HG02610 (cell line): Measurements from ENCODE around the gene SHMT2.
"Not testable (repeated sequence)": the region's sequence is repeated elsewhere in the genome, so short reads cannot be mapped to it uniquely, and the experiment has no call there.

Experiments used
- ATAC-seq: cut with Tn5 transposase; IDR thresholded peaks from one replicate; pipeline ENCODE4 v1.9.1; 2021; ENCODE audit warnings: mild to moderate bottlenecking, moderate library complexity; ENCODE audit not compliant: unreplicated experiment

Gene SHMT2

DNA sequence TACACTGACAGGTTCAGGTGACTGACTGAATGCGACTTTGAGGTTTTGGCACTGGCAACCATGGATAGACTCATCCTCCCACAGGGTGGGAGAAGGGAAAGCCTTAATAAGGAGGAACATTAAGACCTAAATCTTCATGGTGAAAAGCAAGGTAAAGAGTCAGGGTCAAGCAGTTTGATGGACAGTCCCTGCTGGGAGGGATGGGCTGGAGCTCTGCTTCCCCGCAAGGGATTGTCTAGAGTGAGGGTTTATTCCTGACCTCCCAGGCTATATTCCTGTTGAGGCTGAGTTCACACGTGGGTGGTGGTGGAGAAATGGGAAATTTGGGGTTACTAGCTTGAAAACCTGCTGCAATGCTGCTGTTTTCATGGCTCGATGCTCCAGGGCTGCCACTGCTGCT is 30.9 kb downstream of the SHMT2 start:
- ATAC-seq, result no peak

DNA sequence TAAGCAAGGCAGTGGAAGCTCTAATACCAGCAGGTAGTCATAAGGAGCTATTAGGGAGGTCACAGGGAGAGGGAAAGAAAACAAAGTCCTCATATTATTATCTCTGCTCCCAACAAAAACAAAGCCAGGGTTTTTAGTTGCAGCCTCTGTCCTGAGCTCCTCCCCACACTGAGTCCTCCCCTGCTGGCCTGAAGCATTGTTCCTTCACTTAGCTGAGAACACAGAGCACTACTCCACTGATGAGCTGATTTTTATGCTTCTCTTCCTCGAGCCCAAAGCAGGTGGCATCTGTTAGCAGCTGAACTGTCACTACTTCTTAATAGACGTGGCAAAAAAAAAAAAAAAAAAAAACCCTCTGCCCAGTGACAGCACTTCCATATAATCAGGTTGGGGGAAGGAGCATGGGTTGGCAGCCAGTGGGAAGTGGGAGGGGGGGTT is 31.9 kb downstream of the SHMT2 start:
- no peak for ATAC-seq

DNA sequence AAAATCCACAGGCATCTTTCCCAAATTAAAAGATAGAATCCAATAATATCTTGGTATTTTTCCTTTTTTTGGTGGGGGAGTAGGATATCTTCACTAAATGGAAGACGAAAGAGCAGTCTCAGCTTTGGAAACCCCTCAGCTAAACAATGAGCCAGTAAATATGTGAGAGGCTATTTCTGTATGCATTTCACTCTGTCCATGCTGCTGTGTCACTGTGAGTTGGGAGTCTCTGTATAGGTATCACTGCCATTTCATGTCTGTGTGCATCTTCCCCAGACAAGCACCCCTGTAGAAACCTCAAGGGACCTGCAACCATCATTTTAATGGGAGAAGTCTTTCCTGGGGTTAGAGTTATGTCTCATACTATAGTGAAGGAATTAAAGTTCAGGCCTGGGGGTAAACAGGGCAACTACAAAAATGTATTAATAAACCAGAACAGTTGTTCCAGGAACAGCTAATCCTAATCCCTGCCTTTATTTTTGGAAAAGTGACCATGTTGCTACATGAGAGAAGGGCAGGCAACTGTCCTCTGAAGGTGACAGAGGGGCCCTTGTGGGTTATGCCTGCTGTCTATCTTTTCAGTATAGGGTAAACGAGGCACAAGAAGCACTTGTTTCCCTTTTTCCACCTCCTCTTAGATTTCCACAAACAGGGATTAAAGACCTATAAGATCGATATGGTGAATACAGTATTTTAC is 32.8 kb downstream of the SHMT2 start:
- ATAC-seq, result no peak

DNA sequence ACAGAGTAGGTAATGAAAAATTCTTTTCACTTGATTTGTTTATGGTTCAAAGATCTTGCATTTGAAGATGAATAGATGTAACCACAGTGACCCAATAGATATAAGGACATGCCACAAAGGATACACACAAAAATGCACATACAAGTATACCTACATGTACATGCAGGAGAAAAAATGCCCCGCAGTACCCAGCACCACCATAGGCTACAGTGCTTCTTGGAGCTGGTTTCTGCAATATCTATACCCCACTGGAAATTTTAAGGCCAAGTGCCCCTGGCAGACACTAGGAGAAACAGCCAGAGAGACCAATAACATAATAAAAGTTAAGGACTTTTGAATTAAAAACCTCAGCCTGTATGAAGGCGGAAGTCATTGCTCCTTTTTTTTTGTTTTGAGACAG is 33.6 kb downstream of the SHMT2 start:
- no peak for ATAC-seq

DNA sequence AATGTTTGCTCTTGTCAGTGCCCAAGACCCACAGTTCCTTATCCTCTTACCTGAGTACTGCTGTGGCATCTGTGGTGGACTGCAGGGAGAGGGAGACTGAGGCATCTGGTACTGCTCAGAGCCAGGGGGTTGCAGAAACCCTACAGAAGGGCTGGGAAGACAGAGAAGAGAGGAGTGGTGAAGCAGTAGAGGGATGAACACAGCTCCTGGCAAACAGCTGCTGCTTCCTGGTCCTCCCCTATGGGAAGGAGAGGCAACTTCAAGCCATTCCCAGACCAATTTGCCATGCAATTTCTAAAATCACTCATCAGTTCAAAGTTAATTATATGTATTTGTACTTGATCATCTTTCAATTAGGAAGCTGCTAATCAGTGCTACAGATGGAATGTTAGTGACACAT is 37.2 kb downstream of the SHMT2 start:
- no peak for ATAC-seq

DNA sequence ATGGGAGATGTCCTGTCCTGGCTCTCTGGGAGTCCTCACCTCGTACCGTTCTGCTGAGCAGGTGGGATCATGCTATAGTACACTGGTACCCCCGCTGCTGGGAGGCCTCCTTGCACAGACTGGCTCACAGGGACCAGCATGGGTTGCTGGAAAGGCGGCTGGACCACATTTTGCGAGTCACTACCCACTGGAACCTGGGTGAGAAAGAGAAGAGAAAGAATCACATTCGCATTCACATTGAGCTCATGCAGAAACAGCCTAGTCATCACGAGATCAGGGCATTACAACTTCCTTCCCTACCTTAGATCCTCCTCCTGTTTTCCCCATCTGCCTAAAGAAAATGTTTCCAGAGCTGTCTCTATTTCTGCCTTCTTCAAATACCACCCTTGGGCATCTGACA is 38.8 kb downstream of the SHMT2 start:
- no peak for ATAC-seq

DNA sequence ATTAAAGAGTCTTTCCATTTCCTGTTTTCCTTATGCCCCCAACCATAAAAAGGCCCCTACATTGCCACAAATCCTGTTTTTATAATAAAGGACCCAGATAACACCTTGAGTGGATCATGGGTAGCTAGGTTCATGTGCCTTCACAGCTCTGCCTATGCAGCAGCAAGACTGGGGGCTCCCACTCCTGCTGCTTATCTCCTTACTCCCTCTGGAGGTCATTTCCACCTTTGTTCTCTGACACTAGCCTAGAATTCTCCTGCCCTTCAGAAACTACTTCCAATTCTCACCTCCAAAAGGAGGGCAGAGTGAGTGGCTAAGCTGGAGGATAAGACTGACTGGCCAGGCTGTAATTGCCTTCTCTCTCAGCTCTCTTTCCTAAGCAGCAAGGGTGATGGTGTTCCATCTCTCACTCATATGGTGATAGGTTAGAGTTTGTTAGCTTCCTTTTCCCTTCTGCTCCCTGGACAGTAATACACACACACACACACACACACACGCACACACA is 41.5 kb downstream of the SHMT2 start:
- ATAC-seq, result no peak

DNA sequence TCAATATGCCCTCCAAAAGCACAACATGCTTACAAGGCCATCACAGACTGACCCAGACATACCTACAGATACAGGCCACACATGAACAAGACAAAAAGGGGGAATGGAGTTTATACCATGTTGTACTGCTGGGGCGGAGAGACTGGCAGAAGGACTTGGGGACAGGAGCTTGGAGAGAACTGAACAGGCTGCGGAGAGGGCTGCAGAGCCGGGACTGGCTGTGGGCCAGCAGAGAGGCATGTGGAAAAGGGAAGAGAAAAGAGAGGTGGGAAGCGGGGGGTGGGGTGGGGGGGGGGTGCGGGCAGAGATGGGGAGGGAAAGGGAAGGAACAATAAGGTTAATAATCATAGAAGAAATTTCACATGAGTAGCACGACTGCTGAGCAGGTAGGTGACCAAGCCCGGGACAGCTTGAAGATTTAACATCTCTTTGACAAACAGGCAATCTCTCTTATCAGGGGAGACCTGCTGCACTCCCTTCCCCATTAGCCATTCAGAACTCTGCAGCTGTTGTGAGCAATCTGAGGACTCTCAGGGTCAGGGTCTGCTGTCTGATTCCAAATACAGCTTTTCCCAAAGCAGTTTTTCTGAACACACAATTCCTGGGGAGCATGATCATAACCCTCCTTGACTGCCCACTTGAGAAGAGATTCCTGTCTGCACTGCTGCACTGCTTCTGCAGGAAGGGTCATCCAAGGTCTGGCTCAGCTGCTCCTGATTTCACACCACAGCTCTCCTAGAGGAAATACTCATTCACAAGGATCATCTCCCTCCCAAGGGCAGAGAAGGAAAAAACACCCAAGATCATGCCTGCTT is 43.0 kb downstream of the SHMT2 start:
- no peak for ATAC-seq

DNA sequence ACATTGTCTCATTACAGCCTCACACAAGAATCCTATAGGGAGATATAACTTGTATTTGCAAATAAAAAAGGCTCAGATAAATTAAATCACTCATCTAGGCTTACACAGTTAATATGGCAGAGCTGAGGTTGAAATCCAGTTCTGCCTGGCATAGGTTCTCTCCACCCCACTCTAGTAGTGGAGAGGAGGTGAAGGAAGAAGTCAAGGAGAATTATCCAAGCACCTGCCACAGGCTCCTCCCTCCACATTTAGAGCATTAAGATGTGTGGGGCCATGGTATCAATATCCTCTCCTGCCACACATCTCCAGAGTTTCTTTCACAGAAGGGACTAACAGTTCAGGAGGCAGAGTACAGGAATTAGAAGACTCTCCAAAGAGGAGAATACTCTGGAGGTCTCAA is 44.0 kb downstream of the SHMT2 start:
- ATAC-seq, result no peak

DNA sequence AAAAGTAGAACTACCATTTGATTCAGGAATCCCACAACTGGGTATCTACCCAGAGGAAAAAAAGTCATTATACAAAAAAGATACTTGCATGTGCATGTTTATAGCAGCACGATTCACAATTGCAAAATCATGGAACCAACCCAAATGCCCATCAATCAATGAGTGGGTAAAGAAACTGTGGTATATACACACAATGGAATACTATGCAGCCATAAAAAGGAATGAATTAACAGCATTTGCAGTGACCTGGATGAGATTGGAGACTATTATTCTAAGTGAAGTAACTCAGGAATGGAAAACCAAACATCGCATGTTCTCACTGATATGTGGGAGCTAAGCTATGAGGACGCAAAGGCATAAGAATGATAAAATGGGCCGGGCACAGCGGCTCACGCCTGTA is 46.7 kb downstream of the SHMT2 start:
- ATAC-seq, result not testable (repeated sequence)

DNA sequence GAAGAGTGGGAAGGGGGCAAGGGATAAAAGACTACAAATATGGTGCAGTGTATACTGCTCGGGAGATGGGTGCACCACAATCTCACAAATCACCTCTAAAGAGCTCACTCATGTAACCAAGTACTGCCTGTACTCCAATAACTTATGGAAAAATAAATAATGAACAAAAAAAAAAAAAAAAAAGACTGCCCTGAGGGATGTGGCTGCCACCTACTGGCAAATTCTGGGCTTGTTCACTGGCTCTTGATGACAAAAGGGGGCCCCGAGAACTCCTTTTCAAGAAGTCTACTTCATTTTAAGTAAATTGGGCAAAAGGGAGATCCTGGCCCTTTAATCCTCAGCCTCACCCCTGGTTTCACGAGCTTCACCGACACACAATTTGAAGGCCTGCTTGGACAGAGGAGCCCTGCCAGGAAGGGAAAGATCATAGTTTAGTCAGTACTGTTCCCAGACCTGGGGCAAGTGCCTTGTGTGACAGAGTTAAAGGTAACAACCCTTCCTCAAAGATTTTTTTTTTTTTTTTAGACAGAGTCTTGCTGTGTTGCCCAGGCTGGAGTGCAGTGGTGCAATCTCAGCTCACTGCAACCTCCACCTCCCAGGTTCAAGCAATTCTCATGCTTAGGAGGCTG is 47.5 kb downstream of the SHMT2 start:
- no peak for ATAC-seq

DNA sequence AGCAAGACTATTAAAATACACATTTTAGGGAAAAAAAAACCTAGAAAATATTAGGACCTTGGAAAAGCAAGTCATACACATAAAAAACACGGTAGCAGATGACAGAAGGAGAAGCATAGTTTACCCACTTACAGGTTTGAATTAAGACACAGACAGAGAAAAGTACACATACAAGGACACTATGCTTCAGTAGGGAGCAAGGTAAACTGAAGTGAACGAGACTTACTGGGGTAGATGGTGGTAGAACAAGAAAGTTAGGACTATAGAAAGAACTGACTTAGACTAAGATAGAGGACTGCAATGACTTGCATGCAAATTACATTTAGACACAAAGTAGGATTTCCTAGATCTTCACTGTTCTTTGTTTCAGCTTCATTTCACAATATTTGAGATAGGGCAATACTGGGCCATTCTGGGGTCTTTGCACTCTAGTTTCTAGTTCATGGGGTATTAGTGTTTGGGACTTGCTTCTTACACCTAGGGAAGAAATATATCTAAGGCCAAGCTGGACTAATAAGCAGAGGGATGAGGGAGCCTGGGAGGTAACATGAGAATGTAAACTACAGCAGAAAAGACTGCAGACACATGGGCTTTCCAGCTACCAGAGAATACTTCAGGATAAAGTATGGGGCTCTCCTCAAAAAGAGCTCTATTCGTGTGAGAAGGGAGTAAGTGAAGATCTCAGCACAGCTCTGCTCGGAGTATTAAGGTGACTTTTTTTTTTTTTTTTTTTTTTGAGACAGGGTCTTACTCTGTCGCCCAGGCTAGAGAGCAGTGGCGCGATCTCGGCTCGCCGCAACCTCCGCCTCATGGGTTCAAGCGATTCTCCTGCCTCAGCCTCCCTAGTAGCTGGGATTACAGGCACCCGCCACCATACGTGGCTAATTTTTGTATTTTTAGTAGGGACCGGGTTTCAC is 49.2 kb downstream of the SHMT2 start:
- ATAC-seq, result no peak

DNA sequence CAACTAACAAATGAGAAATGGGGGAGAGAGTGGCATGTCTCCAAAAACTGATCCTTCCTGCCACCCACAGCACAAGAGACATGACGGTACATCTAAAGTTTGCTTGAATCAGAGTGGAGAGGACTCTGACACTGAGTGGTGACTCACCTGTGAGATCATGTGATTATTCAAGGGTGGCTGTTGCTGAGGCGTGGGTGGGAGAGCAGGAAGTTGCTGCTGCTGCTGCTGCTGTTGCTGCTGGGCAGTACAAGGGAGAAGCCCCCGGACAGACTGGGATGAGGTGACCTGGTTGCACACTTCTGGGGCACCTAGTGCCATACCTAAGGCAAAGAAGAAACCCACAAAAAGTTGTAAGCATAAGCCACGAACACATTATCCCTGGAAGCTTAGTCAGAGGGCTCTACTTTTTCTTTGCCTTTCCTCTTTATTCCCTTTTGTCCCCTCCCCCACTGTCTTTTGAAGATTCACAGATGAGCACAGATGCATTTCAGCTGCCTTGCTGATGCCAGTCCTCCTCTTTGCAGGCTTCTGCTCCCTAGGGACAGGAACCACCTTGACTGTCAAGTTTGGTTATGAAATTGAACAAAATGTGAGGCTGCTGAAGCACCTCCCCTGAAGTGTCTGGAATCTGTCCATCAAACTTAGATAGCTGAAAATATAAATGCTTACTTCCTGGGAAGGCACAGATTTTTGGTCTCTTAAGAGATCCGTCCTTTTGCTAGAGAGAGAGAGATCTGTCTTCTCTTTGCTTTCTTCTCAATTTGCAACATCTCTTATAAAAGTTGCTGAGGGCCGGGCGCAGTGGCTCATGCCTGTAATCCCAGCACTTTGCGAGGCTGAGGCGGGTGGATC is 50.9 kb downstream of the SHMT2 start:
- peak; percentile 95 for ATAC-seq

DNA sequence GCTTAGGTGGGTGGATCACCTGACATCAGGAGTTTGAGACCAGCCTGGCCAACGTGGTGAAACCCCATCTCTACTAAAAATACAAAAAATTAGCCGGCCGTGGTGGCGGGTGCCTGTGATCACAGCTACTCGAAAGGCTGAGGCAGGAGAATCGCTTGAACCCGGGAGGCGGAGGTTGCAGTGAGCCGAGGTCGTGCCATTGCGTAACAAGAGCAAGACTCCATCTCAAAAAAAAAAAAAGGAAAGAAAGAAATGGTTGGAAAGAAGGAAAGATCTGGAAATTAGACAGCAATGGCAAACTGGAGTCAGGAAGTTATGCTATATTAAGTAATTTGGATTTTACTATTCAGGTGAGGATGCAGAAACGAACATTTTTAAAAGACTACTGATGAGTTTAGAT is 52.6 kb downstream of the SHMT2 start:
- ATAC-seq, result not testable (repeated sequence)
